Measurements from ENCODE around the gene OR10P1. TPM values are rescaled to one million over a fixed set of nuclear protein-coding genes. Genes with fewer than 3 reads are reported as not detected.

OR10P1 gene
- total RNA-seq, 4 donors from 2014 or later = not detected

DNA sequence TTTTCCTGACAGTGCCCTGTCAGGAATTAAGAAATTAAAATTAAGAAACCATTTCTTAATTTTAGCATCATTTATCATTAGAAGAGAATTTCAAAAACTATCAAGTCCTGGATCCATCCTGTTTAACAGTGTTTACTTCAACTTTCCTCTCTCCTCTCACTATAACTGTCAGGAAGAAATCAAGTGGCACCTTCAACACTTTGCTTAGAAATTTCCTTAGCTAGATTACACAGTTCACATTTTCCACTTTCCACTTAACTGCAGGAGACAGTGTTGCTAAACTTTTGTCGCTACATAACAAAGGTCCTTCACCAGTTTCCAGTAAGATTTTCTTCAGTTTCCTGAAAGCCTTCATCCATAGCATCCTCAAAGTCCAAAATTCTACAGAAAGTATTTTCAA is 21.9 kb upstream of the OR10P1 start:
- H3K4me3 ChIP-seq = no peak overlapping the region
- 73 to 88% methylated on average over 1 of the region's 1 CpG for WGBS, 2 donors (ENCODE audit: low coverage in 1 of 2)
- H3K4me1 ChIP-seq = peaks cover 0 to 3% (median 0%) of the 10 kb centered on the region in 3 donors
- no peak overlapping the region for H3K27ac ChIP-seq
- H3K27me3 ChIP-seq = no peaks in the 10 kb centered on the region
- H3K36me3 ChIP-seq = no peaks in the 10 kb centered on the region
- no peak for TF ChIP-seq EP300 (IDR thresholded peaks at IDR 0.05)
- no peak for TF ChIP-seq POLR2AphosphoS5 (IDR thresholded peaks at IDR 0.05)
- TF ChIP-seq POLR2A (IDR thresholded peaks at IDR 0.05) = no peak
- TF ChIP-seq, protein P1, sequence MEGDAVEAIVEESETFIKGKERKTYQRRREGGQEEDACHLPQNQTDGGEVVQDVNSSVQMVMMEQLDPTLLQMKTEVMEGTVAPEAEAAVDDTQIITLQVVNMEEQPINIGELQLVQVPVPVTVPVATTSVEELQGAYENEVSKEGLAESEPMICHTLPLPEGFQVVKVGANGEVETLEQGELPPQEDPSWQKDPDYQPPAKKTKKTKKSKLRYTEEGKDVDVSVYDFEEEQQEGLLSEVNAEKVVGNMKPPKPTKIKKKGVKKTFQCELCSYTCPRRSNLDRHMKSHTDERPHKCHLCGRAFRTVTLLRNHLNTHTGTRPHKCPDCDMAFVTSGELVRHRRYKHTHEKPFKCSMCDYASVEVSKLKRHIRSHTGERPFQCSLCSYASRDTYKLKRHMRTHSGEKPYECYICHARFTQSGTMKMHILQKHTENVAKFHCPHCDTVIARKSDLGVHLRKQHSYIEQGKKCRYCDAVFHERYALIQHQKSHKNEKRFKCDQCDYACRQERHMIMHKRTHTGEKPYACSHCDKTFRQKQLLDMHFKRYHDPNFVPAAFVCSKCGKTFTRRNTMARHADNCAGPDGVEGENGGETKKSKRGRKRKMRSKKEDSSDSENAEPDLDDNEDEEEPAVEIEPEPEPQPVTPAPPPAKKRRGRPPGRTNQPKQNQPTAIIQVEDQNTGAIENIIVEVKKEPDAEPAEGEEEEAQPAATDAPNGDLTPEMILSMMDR (IDR thresholded peaks at IDR 0.05) = no peak
- peaks cover 0 to 30% (median 0%) of the 10 kb centered on the region in 3 donors for H3K9me3 ChIP-seq
- no peak for ATAC-seq

DNA sequence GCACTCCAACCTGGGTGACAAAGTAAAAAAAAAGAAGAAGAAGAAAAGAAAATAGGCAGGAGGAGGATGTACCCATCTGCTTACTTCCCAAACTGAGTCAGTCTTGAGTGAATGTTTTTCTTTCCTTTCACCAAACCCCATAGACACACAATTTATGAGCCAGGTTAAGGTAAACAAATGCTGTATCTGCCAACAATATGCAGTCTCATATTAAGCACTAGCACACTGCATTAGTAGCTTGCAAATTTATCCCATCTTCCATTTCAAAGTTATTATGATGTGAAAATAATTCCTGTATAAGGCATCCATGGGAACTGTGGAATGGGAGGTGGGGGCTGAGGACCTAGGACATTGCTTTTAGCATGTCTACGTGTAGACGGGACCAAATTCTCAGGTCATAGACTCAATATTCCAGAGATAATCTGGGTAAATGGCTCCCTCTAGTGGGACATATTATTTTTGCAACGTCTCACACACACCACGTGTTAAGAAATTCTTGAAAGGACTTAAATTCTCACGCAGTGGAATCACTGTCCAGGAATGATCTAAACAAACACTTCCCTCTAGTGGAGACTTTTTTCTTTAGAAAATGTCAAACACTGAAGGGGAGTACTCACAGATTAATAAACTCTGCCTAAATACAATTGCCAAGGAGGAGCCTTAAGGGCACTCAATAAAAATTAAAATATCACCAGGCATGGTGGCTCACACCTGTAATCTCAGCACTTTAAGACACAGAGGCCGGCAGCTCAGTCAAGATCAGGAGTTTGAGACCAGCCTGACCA is 17.1 kb upstream of the OR10P1 start:
- Histone ChIP-seq H3K4me3 (no peak overlapping the region), H3K36me3 (no peaks in the 10 kb centered on the region), H3K27me3 (no peaks in the 10 kb centered on the region), H3K9me3 (peaks cover 0 to 24% (median 0%) of the 10 kb centered on the region in 3 donors), H3K27ac (no peak overlapping the region), H3K4me1 (peaks cover 0 to 3% (median 0%) of the 10 kb centered on the region in 3 donors)
- TF ChIP-seq, protein P1 (IDR thresholded peaks at IDR 0.05) = peak; percentile 81 to 94 (median 88)
- TF ChIP-seq EP300 (IDR thresholded peaks at IDR 0.05) (no peak), POLR2AphosphoS5 (IDR thresholded peaks at IDR 0.05) (peak; percentile 50)
- ATAC-seq = peak; percentile 88
- WGBS, 2 donors (ENCODE audit: low coverage in 1 of 2) = 5 to 9% methylated on average over 6 of the region's 6 CpGs

DNA sequence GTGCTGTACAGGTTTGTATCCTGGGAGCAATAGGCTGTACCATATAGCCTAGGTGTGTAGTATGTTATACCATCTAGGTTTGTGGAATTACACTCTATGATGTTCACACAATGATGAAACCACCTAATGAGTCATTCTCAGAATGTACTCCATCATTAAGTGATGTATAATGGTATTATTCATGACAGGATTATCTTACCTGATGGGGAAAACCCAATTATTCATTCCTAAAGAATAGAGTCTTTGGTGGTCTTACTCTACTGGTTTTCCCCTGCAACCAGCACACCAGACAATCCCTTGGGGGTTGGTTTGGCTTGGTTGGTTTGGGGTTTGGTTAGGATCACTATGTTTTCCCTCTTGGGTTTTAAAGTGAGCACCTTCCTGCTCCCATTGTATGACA is 12.6 kb upstream of the OR10P1 start:
- ATAC-seq = no peak
- no peak overlapping the region for H3K27ac ChIP-seq
- no peak overlapping the region for H3K4me3 ChIP-seq
- no peaks in the 10 kb centered on the region for H3K27me3 ChIP-seq
- peaks cover 0 to 3% (median 0%) of the 10 kb centered on the region in 3 donors for H3K4me1 ChIP-seq
- TF ChIP-seq, protein P1 (IDR thresholded peaks at IDR 0.05) = no peak
- TF ChIP-seq POLR2A (IDR thresholded peaks at IDR 0.05) = no peak
- TF ChIP-seq EP300 (IDR thresholded peaks at IDR 0.05) = no peak
- no peak for TF ChIP-seq POLR2AphosphoS5 (IDR thresholded peaks at IDR 0.05)
- H3K36me3 ChIP-seq = no peaks in the 10 kb centered on the region
- H3K9me3 ChIP-seq = no peaks in the 10 kb centered on the region

DNA sequence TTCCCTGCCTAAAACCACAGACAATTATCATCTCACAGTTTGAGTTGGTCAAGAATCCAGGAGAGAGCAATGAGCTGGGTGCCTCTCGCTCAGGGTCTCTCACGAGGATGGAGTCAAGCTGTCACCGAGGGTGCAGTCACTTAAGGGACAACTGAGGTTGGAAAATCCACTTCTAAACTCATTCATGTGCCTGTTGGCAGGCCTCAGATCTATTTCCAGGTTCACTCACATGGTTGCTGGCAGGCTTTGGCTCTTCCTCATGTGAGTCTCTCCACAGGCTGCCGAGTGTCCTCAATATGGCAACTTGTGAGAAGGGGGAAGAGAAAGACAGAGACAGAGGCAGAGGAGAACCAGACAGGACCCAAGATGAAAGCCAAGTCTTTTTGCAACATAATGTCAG is 10.5 kb upstream of the OR10P1 start:
- H3K27me3 ChIP-seq = no peaks in the 10 kb centered on the region
- H3K4me1 ChIP-seq = no peaks in the 10 kb centered on the region
- no peaks in the 10 kb centered on the region for H3K9me3 ChIP-seq
- TF ChIP-seq POLR2AphosphoS5 (IDR thresholded peaks at IDR 0.05) = no peak
- no peak for TF ChIP-seq POLR2A (IDR thresholded peaks at IDR 0.05)
- TF ChIP-seq, protein P1 (IDR thresholded peaks at IDR 0.05) = no peak
- no peak for TF ChIP-seq EP300 (IDR thresholded peaks at IDR 0.05)
- H3K27ac ChIP-seq = no peak overlapping the region
- H3K36me3 ChIP-seq = no peaks in the 10 kb centered on the region
- WGBS, 2 donors (ENCODE audit: low coverage in 1 of 2) = 100% methylated on average over 1 of the region's 4 CpGs; no CpG with 5 or more reads in 1 of the 2 donors
- no peak overlapping the region for H3K4me3 ChIP-seq
- no peak for ATAC-seq

Measured in gastroesophageal sphincter (tissue), 4 donors.